Gastrocnemius medialis (tissue), 4 donors: ENCODE measurements around the gene PABPN1.

Source experiments
- POLR2A ChIP-seq, 2 donors: fragments of 450-650 bp; IDR thresholded peaks; one replicate each; pipeline ENCODE4 v1.6.1; 2017; ENCODE audit warnings: antibody characterized with exemption in 2 of 2, mild to moderate bottlenecking in 2 of 2, moderate library complexity in 2 of 2
- TF ChIP-seq, protein P1 (sequence below), 5 experiments: fragments of 450-650 bp in 3 of 5; fragments of 200-600 bp in 2 of 5; sonication (generic) in 2 of 5; IDR thresholded peaks in 4 of 5; conservative IDR thresholded peaks in 1 of 5; 1 replicate in 4 of 5; 2 replicates in 1 of 5; pipeline ENCODE4 v1.5.1; 2016 to 2019; ENCODE audit warnings: antibody characterized with exemption in 5 of 5, mild to moderate bottlenecking in 3 of 5, moderate library complexity in 3 of 5

DNA sequence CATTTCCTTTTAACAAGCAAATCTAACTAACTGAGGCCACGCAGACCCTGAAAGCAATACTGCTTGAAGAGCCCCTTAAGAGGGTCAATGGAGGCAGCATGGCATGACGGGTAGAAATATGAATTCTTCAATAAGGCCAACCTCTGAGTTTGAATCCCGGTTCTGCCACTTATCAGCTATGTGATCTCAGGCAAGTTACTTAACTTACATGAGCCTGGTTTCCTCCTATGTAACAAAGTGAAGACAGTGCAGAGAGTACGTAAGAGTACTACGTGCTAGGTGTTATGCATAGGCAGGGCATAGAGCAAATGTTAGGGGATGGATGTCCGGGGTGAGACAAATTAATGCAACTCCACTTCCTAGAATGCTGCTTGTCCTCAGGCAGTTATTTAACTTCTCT is 40.0 kb upstream of the PABPN1 start:
- TF ChIP-seq, protein P1, sequence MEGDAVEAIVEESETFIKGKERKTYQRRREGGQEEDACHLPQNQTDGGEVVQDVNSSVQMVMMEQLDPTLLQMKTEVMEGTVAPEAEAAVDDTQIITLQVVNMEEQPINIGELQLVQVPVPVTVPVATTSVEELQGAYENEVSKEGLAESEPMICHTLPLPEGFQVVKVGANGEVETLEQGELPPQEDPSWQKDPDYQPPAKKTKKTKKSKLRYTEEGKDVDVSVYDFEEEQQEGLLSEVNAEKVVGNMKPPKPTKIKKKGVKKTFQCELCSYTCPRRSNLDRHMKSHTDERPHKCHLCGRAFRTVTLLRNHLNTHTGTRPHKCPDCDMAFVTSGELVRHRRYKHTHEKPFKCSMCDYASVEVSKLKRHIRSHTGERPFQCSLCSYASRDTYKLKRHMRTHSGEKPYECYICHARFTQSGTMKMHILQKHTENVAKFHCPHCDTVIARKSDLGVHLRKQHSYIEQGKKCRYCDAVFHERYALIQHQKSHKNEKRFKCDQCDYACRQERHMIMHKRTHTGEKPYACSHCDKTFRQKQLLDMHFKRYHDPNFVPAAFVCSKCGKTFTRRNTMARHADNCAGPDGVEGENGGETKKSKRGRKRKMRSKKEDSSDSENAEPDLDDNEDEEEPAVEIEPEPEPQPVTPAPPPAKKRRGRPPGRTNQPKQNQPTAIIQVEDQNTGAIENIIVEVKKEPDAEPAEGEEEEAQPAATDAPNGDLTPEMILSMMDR (IDR thresholded peaks at IDR 0.05 in 4 of 5, conservative IDR thresholded peaks at IDR 0.05 in 1 of 5), result no peak
- no peak for TF ChIP-seq POLR2A (IDR thresholded peaks at IDR 0.05)
